ENCODE data around the gene PLPPR5.

DNA sequence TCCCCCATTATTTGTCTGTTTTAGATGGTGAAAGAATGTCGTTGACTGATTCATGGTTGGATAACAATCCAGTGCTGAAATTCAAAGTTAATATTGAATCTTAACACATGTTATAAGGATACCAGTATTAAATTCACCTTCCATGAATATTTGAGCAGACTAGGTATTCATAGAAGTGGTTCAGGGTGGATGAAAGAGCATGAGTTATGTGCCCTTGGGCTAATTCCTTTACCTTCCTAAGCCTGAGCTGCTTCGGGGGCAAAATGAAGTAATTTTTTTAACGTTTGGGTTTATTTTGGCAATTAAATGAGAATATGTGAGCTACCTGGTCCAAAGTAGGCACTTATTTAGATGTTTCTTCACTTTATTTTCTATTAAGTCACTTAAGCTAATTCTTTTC, 2.7 kb upstream of the PLPPR5 start:
- TF ChIP-seq, protein P1, sequence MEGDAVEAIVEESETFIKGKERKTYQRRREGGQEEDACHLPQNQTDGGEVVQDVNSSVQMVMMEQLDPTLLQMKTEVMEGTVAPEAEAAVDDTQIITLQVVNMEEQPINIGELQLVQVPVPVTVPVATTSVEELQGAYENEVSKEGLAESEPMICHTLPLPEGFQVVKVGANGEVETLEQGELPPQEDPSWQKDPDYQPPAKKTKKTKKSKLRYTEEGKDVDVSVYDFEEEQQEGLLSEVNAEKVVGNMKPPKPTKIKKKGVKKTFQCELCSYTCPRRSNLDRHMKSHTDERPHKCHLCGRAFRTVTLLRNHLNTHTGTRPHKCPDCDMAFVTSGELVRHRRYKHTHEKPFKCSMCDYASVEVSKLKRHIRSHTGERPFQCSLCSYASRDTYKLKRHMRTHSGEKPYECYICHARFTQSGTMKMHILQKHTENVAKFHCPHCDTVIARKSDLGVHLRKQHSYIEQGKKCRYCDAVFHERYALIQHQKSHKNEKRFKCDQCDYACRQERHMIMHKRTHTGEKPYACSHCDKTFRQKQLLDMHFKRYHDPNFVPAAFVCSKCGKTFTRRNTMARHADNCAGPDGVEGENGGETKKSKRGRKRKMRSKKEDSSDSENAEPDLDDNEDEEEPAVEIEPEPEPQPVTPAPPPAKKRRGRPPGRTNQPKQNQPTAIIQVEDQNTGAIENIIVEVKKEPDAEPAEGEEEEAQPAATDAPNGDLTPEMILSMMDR (IDR thresholded peaks at IDR 0.05): no peak
- TF ChIP-seq POLR2AphosphoS5 (IDR thresholded peaks at IDR 0.05) (no peak), EP300 (IDR thresholded peaks at IDR 0.05) (no peak), POLR2A (IDR thresholded peaks at IDR 0.05; ENCODE audit: low read depth) (no peak)
